OCI-LY1 (cell line): ENCODE data around the gene YRDC.

ENCODE experiments used
- H2AFZ ChIP-seq: fragments of 200-600 bp; sonication (generic), shearing (Covaris generic); 2 replicates; pipeline ENCODE4 v1.6.0; 2014; ENCODE audit warnings: antibody characterized with exemption, mild to moderate bottlenecking, low read length
- H3F3A ChIP-seq: fragments of 200-600 bp; sonication (generic), shearing (Covaris generic); 2 replicates; pipeline ENCODE4 v1.6.0; 2014; ENCODE audit warnings: mild to moderate bottlenecking, antibody characterized with exemption, low read length, moderate library complexity; ENCODE audit not compliant: insufficient read depth
- H3K27ac ChIP-seq: fragments of 200-600 bp; sonication (generic); 2 replicates; pipeline ENCODE4 v1.5.1; 2014; ENCODE audit warnings: low read length, mixed run types, mild to moderate bottlenecking, low read depth; ENCODE audit not compliant: poor library complexity, severe bottlenecking
- H3K27me3 ChIP-seq: fragments of 200-600 bp; sonication (generic); 2 replicates; pipeline ENCODE4 v1.6.0; 2014; ENCODE audit warnings: antibody characterized with exemption, mild to moderate bottlenecking, low read length, moderate library complexity; ENCODE audit not compliant: insufficient read depth
- H3K36me3 ChIP-seq: fragments of 200-600 bp; sonication (generic); 2 replicates; pipeline ENCODE4 v1.6.1; 2014; ENCODE audit warnings: mild to moderate bottlenecking, antibody characterized with exemption, low read length, moderate library complexity, mixed read lengths; ENCODE audit not compliant: insufficient read depth
- H3K4me1 ChIP-seq: fragments of 200-600 bp; sonication (generic); 2 replicates; pipeline ENCODE4 v1.5.1; 2014; ENCODE audit warnings: mild to moderate bottlenecking, low read length, moderate library complexity; ENCODE audit not compliant: insufficient read depth, severe bottlenecking
- H3K4me2 ChIP-seq: fragments of 200-600 bp; sonication (generic), shearing (Covaris generic); 2 replicates; pipeline ENCODE4 v1.6.1; 2014; ENCODE audit warnings: low read length
- H3K4me3 ChIP-seq: fragments of 200-600 bp; sonication (generic); 2 replicates; pipeline ENCODE4 v1.5.1; 2014; ENCODE audit warnings: low read length, low read depth, mild to moderate bottlenecking, mixed read lengths; ENCODE audit not compliant: poor library complexity, severe bottlenecking
- H3K79me2 ChIP-seq: fragments of 200-600 bp; shearing (Covaris generic); 2 replicates; pipeline ENCODE4 v1.6.1; 2016; ENCODE audit warnings: mixed run types, low read length, mixed read lengths; ENCODE audit not compliant: insufficient read depth
- H3K9ac ChIP-seq: fragments of 200-600 bp; sonication (generic), shearing (Covaris generic); 2 replicates; pipeline ENCODE4 v1.6.1; 2014; ENCODE audit warnings: mild to moderate bottlenecking, low read length, mixed read lengths
- H3K9me2 ChIP-seq: fragments of 200-600 bp; sonication (generic), shearing (Covaris generic); 2 replicates; pipeline ENCODE4 v1.6.1; 2014; ENCODE audit warnings: low read depth, mild to moderate bottlenecking, low read length, mixed read lengths
- H3K9me3 ChIP-seq: fragments of 200-600 bp; shearing (Covaris generic); 2 replicates; pipeline ENCODE4 v1.6.1; 2014; ENCODE audit warnings: low read length, mixed read lengths
- H4K20me1 ChIP-seq: fragments of 200-600 bp; sonication (generic), shearing (Covaris generic); 2 replicates; pipeline ENCODE4 v1.6.0; 2016; ENCODE audit warnings: mild to moderate bottlenecking, low read length; ENCODE audit not compliant: insufficient read depth
- EZH2 ChIP-seq: fragments of 200-600 bp; sonication (generic), shearing (Covaris generic); IDR thresholded peaks from 2 replicates; pipeline ENCODE4 v1.8.0; 2017; ENCODE audit warnings: borderline replicate concordance, mixed run types, mild to moderate bottlenecking, antibody characterized with exemption, low read length, moderate library complexity, mixed read lengths
- TF ChIP-seq, protein P1 (sequence below): fragments of 200-600 bp; sonication (generic), shearing (Covaris generic); IDR thresholded peaks from 2 replicates; pipeline ENCODE4 v1.5.1; 2017; ENCODE audit warnings: mild to moderate bottlenecking, antibody characterized with exemption, low read length, moderate library complexity, mixed read lengths

The YRDC gene

DNA sequence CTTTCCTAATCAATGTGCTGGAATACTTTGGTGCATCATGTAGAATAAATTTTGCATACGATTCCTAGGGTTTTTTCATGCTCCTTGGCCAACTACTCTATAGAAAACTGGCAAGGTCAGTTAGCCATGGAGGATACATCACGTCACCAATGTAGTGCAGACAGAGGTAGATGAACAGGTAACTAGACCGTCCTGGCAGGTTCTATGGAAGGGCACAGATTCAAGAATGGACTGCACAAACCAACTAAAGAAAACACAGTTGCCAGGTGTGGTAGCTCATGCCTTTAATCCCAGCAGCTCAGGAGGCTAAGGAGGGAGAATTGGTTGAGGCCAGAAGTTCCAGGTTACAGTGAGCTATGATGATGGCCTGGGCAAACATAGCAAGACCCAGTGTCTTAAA lies 41.5 kb upstream of the YRDC start:
- no peaks in the 10 kb centered on the region for H3F3A ChIP-seq
- H3K27me3 ChIP-seq, result no peaks in the 10 kb centered on the region
- H3K9me2 ChIP-seq, result no peaks in the 10 kb centered on the region
- peaks cover 12% of the 10 kb centered on the region for H3K79me2 ChIP-seq
- no peak for TF ChIP-seq EZH2
- TF ChIP-seq, protein P1, sequence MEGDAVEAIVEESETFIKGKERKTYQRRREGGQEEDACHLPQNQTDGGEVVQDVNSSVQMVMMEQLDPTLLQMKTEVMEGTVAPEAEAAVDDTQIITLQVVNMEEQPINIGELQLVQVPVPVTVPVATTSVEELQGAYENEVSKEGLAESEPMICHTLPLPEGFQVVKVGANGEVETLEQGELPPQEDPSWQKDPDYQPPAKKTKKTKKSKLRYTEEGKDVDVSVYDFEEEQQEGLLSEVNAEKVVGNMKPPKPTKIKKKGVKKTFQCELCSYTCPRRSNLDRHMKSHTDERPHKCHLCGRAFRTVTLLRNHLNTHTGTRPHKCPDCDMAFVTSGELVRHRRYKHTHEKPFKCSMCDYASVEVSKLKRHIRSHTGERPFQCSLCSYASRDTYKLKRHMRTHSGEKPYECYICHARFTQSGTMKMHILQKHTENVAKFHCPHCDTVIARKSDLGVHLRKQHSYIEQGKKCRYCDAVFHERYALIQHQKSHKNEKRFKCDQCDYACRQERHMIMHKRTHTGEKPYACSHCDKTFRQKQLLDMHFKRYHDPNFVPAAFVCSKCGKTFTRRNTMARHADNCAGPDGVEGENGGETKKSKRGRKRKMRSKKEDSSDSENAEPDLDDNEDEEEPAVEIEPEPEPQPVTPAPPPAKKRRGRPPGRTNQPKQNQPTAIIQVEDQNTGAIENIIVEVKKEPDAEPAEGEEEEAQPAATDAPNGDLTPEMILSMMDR, result no peak
- H3K36me3 ChIP-seq, result peaks cover 32% of the 10 kb centered on the region; the same call in 1 of the 2 replicates
- H3K27ac ChIP-seq, result no peak overlapping the region
- peaks cover 11% of the 10 kb centered on the region for H3K4me1 ChIP-seq
- no peak overlapping the region for H3K4me2 ChIP-seq
- H3K9ac ChIP-seq, result no peak overlapping the region
- no peaks in the 10 kb centered on the region for H3K9me3 ChIP-seq
- H2AFZ ChIP-seq, result no peak overlapping the region
- no peaks in the 10 kb centered on the region for H4K20me1 ChIP-seq
- H3K4me3 ChIP-seq, result no peak overlapping the region

DNA sequence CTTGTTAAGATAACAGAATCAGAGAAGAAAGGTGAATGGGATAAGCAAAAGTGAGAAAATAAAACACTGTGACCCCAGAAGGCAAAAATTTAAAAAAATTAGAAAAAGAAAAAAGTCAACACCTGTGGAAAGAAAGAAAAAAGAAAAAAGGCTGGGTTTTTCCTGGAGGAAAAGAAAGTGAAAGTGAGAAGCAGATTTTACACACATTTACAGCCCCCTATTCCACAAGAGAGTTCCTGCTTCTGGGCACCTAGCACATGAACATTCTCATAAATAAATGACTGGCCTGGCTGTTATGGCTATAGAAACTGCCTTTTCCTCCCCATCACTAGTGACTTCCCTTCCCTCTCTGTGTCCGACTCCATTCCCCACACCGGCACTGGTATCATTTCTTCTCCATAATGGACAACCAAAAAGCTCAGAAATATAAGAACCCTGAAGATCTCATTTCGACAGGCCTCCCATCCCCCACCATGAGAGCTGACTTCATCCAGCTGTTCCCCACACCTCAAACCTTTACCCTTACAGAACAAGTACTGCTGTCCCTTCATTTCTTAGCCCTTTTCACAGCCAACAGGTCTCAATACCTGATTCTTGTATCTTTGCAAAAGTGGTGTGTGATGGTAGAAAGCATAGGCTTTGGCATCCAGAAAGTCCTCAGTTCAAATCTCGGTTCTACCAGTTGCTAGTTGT lies 38.8 kb upstream of the YRDC start:
- H3K4me2 ChIP-seq, result no peak overlapping the region
- no peak overlapping the region for H3K4me3 ChIP-seq
- peaks cover 12% of the 10 kb centered on the region for H3K79me2 ChIP-seq
- H3K9me3 ChIP-seq, result no peaks in the 10 kb centered on the region
- no peaks in the 10 kb centered on the region for H3K27me3 ChIP-seq
- H3K36me3 ChIP-seq, result peaks cover 24% of the 10 kb centered on the region; the same call in 1 of the 2 replicates
- H4K20me1 ChIP-seq, result no peaks in the 10 kb centered on the region
- H2AFZ ChIP-seq, result no peak overlapping the region
- peaks cover 5% of the 10 kb centered on the region for H3K4me1 ChIP-seq
- H3K27ac ChIP-seq, result no peak overlapping the region
- TF ChIP-seq EZH2, result no peak
- TF ChIP-seq, protein P1, result no peak
- no peaks in the 10 kb centered on the region for H3F3A ChIP-seq
- no peaks in the 10 kb centered on the region for H3K9me2 ChIP-seq
- no peak overlapping the region for H3K9ac ChIP-seq

DNA sequence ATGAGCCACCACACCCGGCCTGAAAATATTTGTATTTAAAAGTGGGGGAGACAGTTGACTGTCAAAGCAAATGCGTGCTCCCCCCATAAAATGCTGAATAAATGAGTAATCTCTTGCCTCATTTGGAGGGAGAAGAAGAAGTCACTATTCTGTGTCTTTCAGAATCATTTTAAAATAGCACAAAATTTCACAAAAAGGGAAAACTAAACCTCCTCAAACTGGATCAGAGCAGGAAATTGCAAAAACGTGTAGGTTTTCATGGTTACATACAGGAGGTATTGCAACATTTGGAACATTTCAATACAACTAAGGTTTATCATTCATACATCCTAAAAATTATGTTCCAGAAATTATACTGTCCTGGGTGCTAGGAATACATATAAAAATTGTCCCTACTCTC lies 37.8 kb upstream of the YRDC start:
- no peak for TF ChIP-seq EZH2
- TF ChIP-seq, protein P1, result no peak
- H3K4me2 ChIP-seq, result no peak overlapping the region
- H3K36me3 ChIP-seq, result peaks cover 24% of the 10 kb centered on the region; the same call in 1 of the 2 replicates
- H3K9me3 ChIP-seq, result no peaks in the 10 kb centered on the region
- no peak overlapping the region for H3K27ac ChIP-seq
- H4K20me1 ChIP-seq, result no peaks in the 10 kb centered on the region
- no peaks in the 10 kb centered on the region for H3K27me3 ChIP-seq
- H2AFZ ChIP-seq, result no peak overlapping the region
- H3F3A ChIP-seq, result no peaks in the 10 kb centered on the region
- no peak overlapping the region for H3K9ac ChIP-seq
- no peaks in the 10 kb centered on the region for H3K9me2 ChIP-seq
- H3K79me2 ChIP-seq, result peaks cover 12% of the 10 kb centered on the region
- no peak overlapping the region for H3K4me3 ChIP-seq
- no peaks in the 10 kb centered on the region for H3K4me1 ChIP-seq
